NCI-H1436 treated with DMSO at 0.1 percent for 48 hours (cell line): Measurements from ENCODE around the gene EYA4.

Experiments used
- DNase-seq: peaks from one replicate; lab custom pipeline; 2025; lab: John Stamatoyannopoulos, UW

Gene EYA4

GRCh38 chr6:133241086-133241900 lies at the start of gene EYA4:
Gene EYA4 (plus strand): TSS chr6:133241357. CDS start chr6:133274781, 33,424 bp downstream.
- no peak for DNase-seq

- DNase-seq, result no peak
Observed at GRCh38 chr6:133193396-133193795, 47.8 kb upstream of the EYA4 start.

GRCh38 chr6:133198725-133199124 lies 42.4 kb upstream of the EYA4 start:
- DNase-seq, result no peak

GRCh38 chr6:133201231-133201630 lies 39.9 kb upstream of the EYA4 start:
- DNase-seq, result no peak

- DNase-seq, result no peak
Observed at GRCh38 chr6:133202610-133203343, 38.4 kb upstream of the EYA4 start.

DNA sequence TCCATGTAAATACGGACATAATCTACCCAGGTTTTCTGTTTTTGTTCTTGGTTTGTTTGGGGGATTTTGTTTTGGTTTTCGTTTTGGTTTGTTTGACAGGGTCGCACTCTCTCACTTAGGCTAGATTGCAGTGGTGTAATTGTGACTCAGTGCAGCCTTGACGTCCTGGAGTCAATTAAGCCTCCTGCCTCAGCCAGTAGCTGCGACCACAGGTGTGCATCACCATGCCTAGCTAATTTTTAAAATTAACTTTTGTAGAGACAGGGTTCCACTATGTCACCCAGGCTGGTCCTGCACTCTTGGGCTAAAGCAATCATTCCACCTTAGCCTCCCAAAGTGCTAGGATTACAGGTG lies 37.8 kb upstream of the EYA4 start:
- no peak for DNase-seq

- no peak for DNase-seq
Observed at GRCh38 chr6:133205304-133205703, 35.9 kb upstream of the EYA4 start.

DNA sequence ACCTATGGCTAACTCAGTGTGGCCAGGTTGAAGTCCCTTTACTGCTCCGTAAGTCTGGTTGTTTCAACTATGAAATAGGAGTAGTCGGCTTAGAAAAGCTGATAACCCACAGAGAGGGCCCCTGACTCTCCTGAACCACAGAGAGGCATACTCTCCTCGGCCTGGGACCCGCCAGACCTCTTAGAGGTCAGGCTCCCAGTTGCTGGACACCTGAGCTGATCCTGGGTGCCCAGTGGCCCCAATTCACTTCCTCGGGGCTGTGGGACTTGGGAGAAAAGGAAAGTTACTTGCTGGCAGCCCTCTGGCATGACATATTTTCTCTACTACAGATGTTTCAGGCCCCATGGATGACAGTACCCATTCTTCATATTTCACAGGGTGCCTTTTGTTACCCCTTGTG lies 34.2 kb upstream of the EYA4 start:
- DNase-seq, result no peak

DNA sequence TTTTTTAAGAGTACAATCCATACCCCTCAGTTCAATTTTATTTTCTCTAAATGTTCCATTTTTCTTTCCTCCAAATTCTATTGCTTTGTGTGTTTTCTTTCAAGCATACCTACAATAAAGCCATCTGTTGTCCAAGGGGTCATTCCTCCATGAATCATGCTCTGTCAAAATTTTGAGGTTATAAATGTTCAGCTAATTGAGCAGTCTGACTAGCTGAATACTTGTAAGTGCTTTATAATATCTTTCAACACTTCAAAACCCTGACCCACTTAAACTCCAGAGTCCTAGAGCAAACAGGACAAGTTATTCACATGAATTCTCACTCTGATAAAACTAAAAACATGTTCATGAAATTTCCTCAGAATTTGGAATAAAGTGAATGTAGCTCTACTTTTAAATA lies 33.4 kb upstream of the EYA4 start:
- no peak for DNase-seq

DNA sequence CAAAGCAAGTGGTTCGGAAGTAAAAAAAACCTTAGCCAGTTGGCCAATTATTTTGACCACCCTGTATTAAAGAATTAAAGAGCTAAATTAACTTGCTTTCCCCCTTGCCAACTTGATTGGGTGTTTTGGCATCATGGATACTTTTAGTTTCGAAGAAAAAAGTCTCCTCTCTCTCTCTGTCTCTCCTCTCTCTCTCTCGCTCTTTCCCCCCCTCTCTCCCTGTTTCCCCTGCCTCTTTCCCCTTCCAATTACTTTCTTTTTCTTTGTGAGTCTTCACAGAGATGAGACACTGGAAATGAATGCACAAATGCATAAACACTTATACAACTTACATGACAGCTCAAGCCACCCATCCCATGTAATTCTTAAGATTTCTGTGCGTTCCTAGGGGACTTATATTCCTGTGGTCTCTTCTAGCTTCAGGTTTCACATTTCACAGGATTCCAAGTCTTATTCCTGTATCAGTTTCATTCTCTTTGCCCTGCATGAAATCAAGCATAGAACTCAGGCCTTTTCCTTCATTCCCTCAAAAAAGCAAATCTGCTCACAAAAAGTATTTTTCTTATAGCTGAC lies 32.9 kb upstream of the EYA4 start:
- no peak for DNase-seq

GRCh38 chr6:133214267-133214666 lies 26.9 kb upstream of the EYA4 start:
- DNase-seq, result no peak

DNA sequence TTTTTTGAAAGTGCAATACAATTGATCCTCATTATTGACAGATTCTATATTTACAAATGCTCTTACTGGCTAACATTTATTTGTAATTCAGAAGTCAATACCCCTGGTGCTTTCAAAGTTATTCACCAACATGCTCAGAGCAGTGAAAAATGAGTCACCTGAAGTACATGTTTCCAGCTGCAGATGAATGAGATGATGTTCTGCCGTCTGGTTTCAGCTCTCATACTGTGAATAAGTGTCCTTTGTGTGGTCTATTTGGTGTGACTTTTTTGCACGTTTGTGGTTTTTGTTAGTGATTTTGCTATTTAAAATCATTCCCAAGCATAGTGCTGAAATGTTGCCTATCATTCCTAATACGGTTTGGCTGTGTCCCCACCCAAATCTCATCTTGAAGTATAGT lies 22.3 kb upstream of the EYA4 start:
- no peak for DNase-seq

DNA sequence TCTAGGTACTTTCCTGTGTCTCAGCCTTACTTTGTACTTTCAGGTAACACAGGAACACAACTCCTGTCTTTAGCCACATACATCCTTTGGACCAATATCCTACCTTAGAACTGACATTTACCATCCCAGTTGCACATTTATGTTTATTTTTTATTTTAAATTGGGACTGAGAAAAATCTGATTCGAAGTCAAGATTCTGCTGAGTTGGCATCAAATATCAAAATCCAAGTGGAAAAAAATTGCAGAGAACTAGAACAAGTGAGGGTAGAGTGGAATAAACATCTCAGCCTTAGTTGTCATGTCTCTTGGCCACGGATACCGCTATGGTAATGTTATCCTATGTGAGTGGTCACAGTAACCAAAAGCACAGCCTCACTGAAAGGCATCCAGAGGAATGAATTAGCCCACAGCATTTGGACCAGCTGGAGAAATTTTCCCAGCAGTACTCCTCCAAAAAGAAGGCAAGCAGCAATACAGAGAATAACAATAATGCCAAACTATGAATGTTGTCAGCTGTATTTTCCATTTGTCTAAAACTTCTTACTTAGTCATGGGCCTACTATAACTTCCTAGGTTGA lies 17.6 kb upstream of the EYA4 start:
- DNase-seq, result no peak

DNA sequence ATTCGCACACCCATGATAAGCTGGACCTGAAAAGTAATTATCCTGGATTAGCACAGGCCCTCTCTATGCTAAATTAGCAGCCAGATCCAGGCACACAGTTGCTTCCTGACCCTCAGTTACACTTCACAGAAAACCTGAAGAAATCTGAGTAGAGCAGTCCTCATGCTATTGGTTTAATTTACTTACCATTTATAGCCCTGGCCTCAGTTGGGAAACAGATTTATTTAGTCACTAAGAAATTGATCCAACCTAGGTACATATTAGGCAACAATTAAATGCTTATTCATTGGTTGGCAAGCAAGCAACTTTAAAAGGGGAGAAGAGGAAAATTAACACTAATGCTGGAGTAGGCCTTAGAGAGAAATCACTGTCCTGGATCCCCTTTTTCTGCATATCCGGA lies 15.6 kb upstream of the EYA4 start:
- no peak for DNase-seq

GRCh38 chr6:133227344-133227743 lies 13.8 kb upstream of the EYA4 start:
- no peak for DNase-seq

DNA sequence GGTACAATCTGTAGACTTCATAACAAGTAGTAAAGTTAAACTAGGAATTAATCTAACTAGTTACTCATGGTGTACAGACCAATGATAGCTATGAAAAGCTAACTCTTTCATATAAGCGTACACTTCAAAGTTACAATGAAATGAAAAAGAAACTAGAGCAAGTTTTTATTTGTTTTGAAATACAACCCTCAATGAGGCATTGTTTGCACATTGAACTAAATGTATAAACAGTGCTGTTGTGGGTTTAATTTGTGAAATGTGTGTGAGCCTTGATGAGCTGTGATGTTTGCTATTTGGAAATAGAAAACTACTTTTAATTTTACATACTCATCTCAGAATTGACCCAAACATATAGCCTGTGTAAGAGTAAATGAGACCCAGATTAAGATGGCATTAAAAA lies 11.1 kb upstream of the EYA4 start:
- no peak for DNase-seq

- no peak for DNase-seq
Observed at GRCh38 chr6:133235221-133235620, 5.9 kb upstream of the EYA4 start.

DNA sequence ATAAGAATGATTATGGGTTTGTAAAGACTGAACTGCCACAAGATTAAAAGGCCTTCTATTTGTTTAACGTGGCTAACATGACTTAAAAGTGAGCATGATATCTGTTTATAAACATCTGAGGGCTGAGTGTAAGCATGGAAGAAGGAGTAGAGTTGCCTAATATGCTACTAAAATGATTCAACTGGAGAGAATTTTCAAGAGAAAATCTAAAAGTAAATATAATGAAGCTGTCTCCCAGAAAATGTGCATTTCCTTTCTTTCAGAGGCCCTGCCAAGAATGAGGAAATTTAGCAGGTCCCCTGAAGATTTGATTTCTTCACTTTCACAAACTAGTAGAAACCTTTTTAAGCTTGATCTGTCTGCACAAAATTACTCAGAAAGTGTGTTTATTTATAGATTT lies 4.2 kb upstream of the EYA4 start:
- DNase-seq, result no peak

DNA sequence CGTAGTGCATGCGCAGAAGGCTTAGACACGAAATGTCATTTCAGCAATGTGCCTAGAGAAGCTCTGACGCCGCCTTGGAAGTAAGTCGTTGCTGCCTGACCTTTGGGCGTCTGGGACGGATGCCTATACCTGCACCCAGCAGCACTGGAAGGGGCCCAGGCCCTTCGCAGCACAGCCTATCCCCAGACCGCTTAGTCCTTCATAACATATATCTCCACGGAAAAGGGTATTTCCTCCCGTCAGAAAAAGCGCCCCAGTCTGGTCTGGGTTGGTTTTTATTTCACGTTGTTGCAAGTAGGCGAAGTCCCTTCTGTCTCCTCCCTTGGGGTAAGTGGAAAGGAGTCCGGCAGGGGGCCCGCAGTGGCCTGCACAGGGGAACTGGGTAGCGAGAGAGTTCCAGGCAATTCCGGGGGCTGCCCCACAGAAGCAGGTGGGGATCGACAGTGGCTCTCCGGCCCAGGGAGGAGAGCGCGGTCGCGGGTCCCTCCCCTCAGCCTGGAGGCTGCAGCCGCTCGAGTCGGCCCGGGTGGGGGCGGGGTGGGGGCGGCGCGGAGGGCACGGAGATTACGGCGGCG lies 559 bp upstream of the EYA4 start:
- no peak for DNase-seq

GRCh38 chr6:133241901-133242636 lies 912 bp downstream of the EYA4 start:
- DNase-seq, result no peak

GRCh38 chr6:133242637-133243585 lies 1.8 kb downstream of the EYA4 start:
- no peak for DNase-seq
